ENCODE measurements around the gene ZNF513.

DNA sequence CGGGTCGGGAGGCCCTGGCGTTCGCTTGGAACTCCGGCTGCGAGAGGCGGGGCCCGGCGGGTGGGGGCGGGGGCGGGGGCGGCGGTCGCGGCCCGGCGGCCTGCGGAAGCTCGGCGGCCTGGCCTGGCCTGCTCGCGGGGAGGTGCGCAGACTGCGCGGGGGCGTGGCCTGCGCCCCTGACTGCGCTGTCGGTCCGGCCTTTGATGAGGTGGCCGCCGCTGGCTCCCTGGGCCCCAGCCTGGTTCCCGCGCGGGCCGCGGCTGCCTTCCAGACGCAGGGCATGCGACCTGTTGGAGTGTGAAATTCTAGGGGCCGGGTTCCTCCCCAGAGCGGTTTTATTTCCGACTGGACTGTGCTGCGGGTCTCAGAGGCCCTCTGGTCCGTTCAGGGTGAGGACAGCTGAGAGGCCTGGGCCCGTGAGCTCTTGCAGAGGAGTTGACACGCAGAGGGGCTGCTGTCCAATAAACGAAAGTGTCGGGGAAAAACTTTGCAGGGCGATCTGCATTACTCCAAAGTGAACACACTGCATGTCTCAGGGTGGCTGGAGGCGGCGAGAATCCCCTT, 48.5 kb upstream of the ZNF513 start:
- TF ChIP-seq EZH2 (IDR thresholded peaks at IDR 0.05; ENCODE audit: borderline replicate concordance): no peak
- TF ChIP-seq, protein P1, sequence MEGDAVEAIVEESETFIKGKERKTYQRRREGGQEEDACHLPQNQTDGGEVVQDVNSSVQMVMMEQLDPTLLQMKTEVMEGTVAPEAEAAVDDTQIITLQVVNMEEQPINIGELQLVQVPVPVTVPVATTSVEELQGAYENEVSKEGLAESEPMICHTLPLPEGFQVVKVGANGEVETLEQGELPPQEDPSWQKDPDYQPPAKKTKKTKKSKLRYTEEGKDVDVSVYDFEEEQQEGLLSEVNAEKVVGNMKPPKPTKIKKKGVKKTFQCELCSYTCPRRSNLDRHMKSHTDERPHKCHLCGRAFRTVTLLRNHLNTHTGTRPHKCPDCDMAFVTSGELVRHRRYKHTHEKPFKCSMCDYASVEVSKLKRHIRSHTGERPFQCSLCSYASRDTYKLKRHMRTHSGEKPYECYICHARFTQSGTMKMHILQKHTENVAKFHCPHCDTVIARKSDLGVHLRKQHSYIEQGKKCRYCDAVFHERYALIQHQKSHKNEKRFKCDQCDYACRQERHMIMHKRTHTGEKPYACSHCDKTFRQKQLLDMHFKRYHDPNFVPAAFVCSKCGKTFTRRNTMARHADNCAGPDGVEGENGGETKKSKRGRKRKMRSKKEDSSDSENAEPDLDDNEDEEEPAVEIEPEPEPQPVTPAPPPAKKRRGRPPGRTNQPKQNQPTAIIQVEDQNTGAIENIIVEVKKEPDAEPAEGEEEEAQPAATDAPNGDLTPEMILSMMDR (IDR thresholded peaks at IDR 0.05; ENCODE audit: poor library complexity): no peak
- no peak for TF ChIP-seq EZH2phosphoT487 (IDR thresholded peaks at IDR 0.05; ENCODE audit: low read depth, severe bottlenecking, unreplicated experiment)

Data from hepatocyte (in vitro differentiated cells).